HCT116 (cell line): ENCODE measurements around the gene KRTAP5-3. TPM values are rescaled to one million over a fixed set of nuclear protein-coding genes. Genes with fewer than 3 reads are reported as not detected.

ENCODE experiments used
- ATAC-seq: fragments of 200-7000 bp; cut with Tn5 transposase; 2 replicates; pipeline ENCODE4 v1.9.1; 2020; ENCODE audit warnings: mild to moderate bottlenecking, moderate library complexity
- BruUV-seq: library from RNA; stranded (reverse); fragments of 400-500 nt; replicated peaks from 2 replicates; lab custom pipeline; 2021; lab: Mats Ljungman, UMichigan
- CTCF ChIA-PET: fragments of 300-600 bp; sonication (Branson Sonifier 250); formaldehyde crosslinking; loops from one replicate; lab custom pipeline; 2021; ENCODE audit warnings: antibody characterized with exemption; lab: Charles Lee
- POLR2A ChIA-PET: fragments of 300-600, 350-600 bp; sonication (Branson Sonifier 250); formaldehyde crosslinking; loops from one replicate; lab custom pipeline; 2021; ENCODE audit warnings: antibody characterized with exemption; lab: Charles Lee
- RAD21 ChIA-PET, 2 experiments: fragments of 300-600 bp; sonication (Branson Sonifier 250); formaldehyde crosslinking; loops; one replicate each; lab custom pipeline; 2023; ENCODE audit warnings: low total read pairs in 2 of 2; ENCODE audit not compliant: uncharacterized antibody in 2 of 2, unreplicated experiment in 2 of 2, low non-redundant PET in 1 of 2; lab: Charles Lee
- DNase-seq: peaks from one replicate; pipeline ENCODE4 v3.0.0-alpha.2; 2010; ENCODE audit warnings: low read depth, low spot score
- H2AFZ ChIP-seq: fragments of 200-600 bp; shearing (Covaris generic), sonication (generic); 2 replicates; pipeline ENCODE4 v1.6.1; 2017; ENCODE audit warnings: low read depth, mixed run types, mixed read lengths, antibody characterized with exemption, low read length; ENCODE audit not compliant: poor library complexity, severe bottlenecking
- H3K27ac ChIP-seq: 2 replicates; pipeline ENCODE4 v1.5.1; 2012; ENCODE audit warnings: low read depth, low read length
- H3K27me3 ChIP-seq: fragments of 200-600 bp; sonication (generic); 2 replicates; pipeline ENCODE4 v1.6.1; 2016; ENCODE audit warnings: mixed run types, low read length, mixed read lengths; ENCODE audit not compliant: insufficient read depth
- H3K36me3 ChIP-seq, 2 experiments: fragments of 200-500 bp in 1 of 2; fragments of 200-600 bp in 1 of 2; sonication (Bioruptor generic) in 1 of 2; sonication (generic) in 1 of 2; 2 replicates each; pipeline versions ENCODE4 v1.5.1 to v1.6.1; 2014 to 2016; ENCODE audit warnings: low read length in 2 of 2, inconsistent platforms in 1 of 2, mixed read lengths in 1 of 2, mixed run types in 1 of 2; ENCODE audit not compliant: insufficient read depth in 2 of 2, control insufficient read depth in 1 of 2
- H3K4me1 ChIP-seq, 2 experiments: fragments of 200-600 bp in 1 of 2; sonication (generic) in 1 of 2; 2 replicates each; pipeline versions ENCODE4 v1.5.1 to v1.6.1; 2012 to 2017; ENCODE audit warnings: low read length in 2 of 2, inconsistent platforms in 1 of 2, mild to moderate bottlenecking in 1 of 2, mixed read lengths in 1 of 2, mixed run types in 1 of 2, moderate library complexity in 1 of 2; ENCODE audit not compliant: insufficient read depth in 2 of 2, control insufficient read depth in 1 of 2
- H3K4me2 ChIP-seq: fragments of 200-600 bp; sonication (generic); 2 replicates; pipeline ENCODE4 v1.6.1; 2017; ENCODE audit warnings: mixed run types, low read length, mixed read lengths
- H3K4me3 ChIP-seq, 2 experiments: fragments of 200-600 bp in 1 of 2; sonication (generic) in 1 of 2; replicated peaks in 1 of 2; 2 replicates each; pipeline ENCODE4 v1.5.1; 2011 to 2016; ENCODE audit warnings: low read length in 2 of 2, control low read depth in 1 of 2, low read depth in 1 of 2, mild to moderate bottlenecking in 1 of 2, mixed read lengths in 1 of 2, mixed run types in 1 of 2
- H3K79me2 ChIP-seq: fragments of 200-600 bp; sonication (generic); 2 replicates; pipeline ENCODE4 v1.6.1; 2017; ENCODE audit warnings: mild to moderate bottlenecking, mixed run types, low read length, moderate library complexity, mixed read lengths; ENCODE audit not compliant: insufficient read depth
- H3K9ac ChIP-seq: fragments of 200-600 bp; sonication (generic); 2 replicates; pipeline ENCODE4 v1.6.1; 2016; ENCODE audit warnings: low read length, mixed read lengths
- H3K9me2 ChIP-seq: fragments of 200-600 bp; sonication (generic), shearing (Covaris generic); 2 replicates; pipeline ENCODE4 v1.6.1; 2017; ENCODE audit warnings: mixed run types, mild to moderate bottlenecking, moderate library complexity; ENCODE audit not compliant: insufficient read depth
- H3K9me3 ChIP-seq, 2 experiments: fragments of 200-500 bp in 1 of 2; fragments of 200-600 bp in 1 of 2; sonication (Bioruptor generic) in 1 of 2; sonication (generic) in 1 of 2; 2 replicates each; pipeline ENCODE4 v1.6.1; 2014 to 2017; ENCODE audit warnings: low read length in 2 of 2, mixed read lengths in 2 of 2, inconsistent platforms in 1 of 2, low read depth in 1 of 2, mild to moderate bottlenecking in 1 of 2, mixed run types in 1 of 2, moderate library complexity in 1 of 2; ENCODE audit not compliant: control insufficient read depth in 1 of 2, insufficient read depth in 1 of 2
- H4K20me1 ChIP-seq: fragments of 200-600 bp; sonication (generic), shearing (Covaris generic); 2 replicates; pipeline ENCODE4 v1.6.1; 2017; ENCODE audit warnings: mixed run types, mild to moderate bottlenecking, moderate library complexity; ENCODE audit not compliant: insufficient read depth
- CBX3 ChIP-seq: IDR thresholded peaks from 2 replicates; pipeline ENCODE4 v1.6.1; 2012; ENCODE audit warnings: low read depth
- CTCF ChIP-seq, 3 experiments: fragments of 200-600 bp in 1 of 3; sonication (generic) in 1 of 3; IDR thresholded peaks in 2 of 3; conservative IDR thresholded peaks in 1 of 3; 2 replicates each; pipeline ENCODE4 v1.5.1; 2012 to 2017; ENCODE audit warnings: low read depth in 2 of 3, low read length in 2 of 3, antibody characterized with exemption in 1 of 3, borderline replicate concordance in 1 of 3, control low read depth in 1 of 3, mild to moderate bottlenecking in 1 of 3, mixed read lengths in 1 of 3, mixed run types in 1 of 3, moderate library complexity in 1 of 3; ENCODE audit not compliant: insufficient read depth in 1 of 3
- RAD21 ChIP-seq: IDR thresholded peaks from 2 replicates; pipeline ENCODE4 v1.6.1; 2012; ENCODE audit warnings: low read depth, mild to moderate bottlenecking
- intact Hi-C: fragments of 100-400 bp; cut with micrococcal nuclease; formaldehyde crosslinking; loops from 2 replicates; pipeline ENCODE4 v1.10.0; 2022
- total RNA-seq: library from RNA; stranded (reverse); gene quantifications from one replicate; pipeline ENCODE4 v1.2.1, GENCODE V29; 2021; ENCODE audit not compliant: unreplicated experiment

Gene KRTAP5-3
- total RNA-seq, 1 experiment from 2014 or later: not detected

- no peak for DNase-seq
Observed at GRCh38 chr11:1640076-1640946, 32.0 kb upstream of the KRTAP5-3 start.

More at GRCh38 chr11:1640076-1640946, 32.0 kb upstream of the KRTAP5-3 start:
- Histone ChIP-seq H3K4me1 (peaks cover 0 to 9% of the 10 kb centered on the region in 2 experiments; a peak in 1 of 4 replicates), H3K4me3 (no peak overlapping the region), H3K9me3 (no peaks in the 10 kb centered on the region), H3K79me2 (no peaks in the 10 kb centered on the region), H4K20me1 (no peaks in the 10 kb centered on the region), H3K36me3 (no peaks in the 10 kb centered on the region), H3K9ac (no peak overlapping the region), H3K9me2 (no peaks in the 10 kb centered on the region), H2AFZ (no peak overlapping the region), H3K27ac (no peak overlapping the region), H3K4me2 (no peak overlapping the region), H3K27me3 (no peaks in the 10 kb centered on the region)
- ChIA-PET CTCF (interaction anchor here (1.0 to 4.8 kb wide), 6 partner anchors 9 to 511 kb away, joined by 3 to 31 read pairs (median 5); no protein-coding TSS in a partner anchor), POLR2A (interaction anchor here (1.2 kb wide), 1 partner anchor 94 kb away, joined by 3 read pairs; no protein-coding TSS in a partner anchor), RAD21 (interaction anchor here in 1 of 2 experiments (0.7 kb wide), 1 partner anchor 512 kb away, joined by 3 read pairs; no protein-coding TSS in a partner anchor)
- no TSS peak for BruUV-seq
- intact Hi-C loops: loop anchor here (2.0 kb wide), 1 partner anchor 18 kb away; the partner anchor contains the start of gene KRTAP5-4
- peak; percentile 46 for TF ChIP-seq RAD21
- peak; percentile 63 to 94 (median 90) for TF ChIP-seq CTCF (IDR thresholded peaks at IDR 0.05 in 2 of 3, conservative IDR thresholded peaks at IDR 0.05 in 1 of 3; ENCODE audit: borderline replicate concordance in 1 of 3, insufficient read depth in 1 of 3, low read depth in 2 of 3, low read length in 2 of 3)
- no peak for TF ChIP-seq CBX3
- peak; percentile 94 for ATAC-seq
